ACHN (cell line): ENCODE results near the gene FAM43B.
"Not testable (repeated sequence)": the region's sequence is repeated elsewhere in the genome, so short reads cannot be mapped to it uniquely, and the experiment has no call there.

Experiments used
- DNase-seq: peaks from one replicate; pipeline ENCODE4 v3.0.0-alpha.2; 2015
- in situ Hi-C: cut with HindIII; loops from 2 replicates; pipeline ENCODE4 v1.10.0; 2017; ENCODE audit warnings: low sequenced_read_pairs, low pct_ligation_motif_present, low pct_unique_long_range_greater_than_20kb

FAM43B gene

DNA sequence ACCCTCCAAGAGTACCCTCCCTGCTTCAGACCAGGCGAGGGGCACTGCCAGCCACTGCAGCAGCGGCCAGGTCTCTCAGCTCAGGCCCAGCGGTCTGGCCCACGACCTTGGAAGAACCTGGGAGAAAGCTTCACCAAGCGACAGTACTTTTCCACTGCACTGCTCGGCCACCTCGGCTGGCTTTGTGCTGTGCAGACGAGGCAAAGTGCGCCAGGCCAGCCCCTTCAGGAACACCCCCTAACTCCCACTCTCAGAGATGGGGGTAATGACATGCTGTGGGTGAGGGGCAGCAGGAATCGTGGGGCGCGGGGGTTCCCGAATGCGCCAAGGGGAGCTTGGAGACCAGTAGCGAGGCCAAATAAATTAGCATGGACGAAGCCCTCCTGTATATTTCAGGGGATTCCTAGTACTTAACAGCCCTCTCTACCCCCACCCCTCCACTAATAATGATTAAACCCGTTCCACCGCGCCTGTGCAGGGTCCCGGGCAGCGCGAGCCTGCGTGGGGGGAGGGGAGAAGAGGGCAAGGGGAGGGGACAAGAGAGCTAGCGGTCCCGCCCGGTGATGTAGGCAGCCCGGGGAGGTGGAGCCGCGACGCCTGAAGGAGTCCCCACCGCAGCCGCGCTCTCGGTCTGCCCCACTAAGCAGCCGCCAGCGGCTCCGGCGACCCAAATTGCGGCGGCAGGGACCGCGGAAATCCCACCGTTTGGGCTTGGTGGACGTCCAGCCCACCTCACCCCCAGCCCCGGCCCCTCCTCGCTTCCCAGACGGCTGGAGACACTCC is at the start of gene FAM43B:
Gene FAM43B, plus strand, starts transcription at position 629 of the 783 bp plus-strand sequence. CDS start 401 bp downstream, outside the sequence.
- DNase-seq: peak; percentile 26
- in situ Hi-C loops: no loop called here

- in situ Hi-C loops: no loop called here
- no peak for DNase-seq
These were observed 46.9 kb upstream of the FAM43B start for GRCh38 chr1:20505488-20505887.

DNA sequence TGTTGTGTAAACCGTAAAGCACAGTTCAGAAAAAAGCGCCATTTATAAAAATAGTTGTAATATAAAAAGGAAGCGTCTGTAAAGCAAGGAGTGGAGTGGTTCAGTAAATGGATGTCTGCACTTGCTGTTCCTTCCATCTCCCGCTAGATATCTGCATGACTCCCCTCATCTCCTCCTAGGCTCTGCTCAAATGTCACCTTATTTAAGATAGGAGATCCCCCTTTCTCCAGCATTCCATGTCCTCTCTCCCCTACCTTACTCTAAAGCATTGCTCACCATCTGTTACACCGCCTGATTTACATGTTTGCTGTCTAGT is 45.2 kb upstream of the FAM43B start:
- no peak for DNase-seq
- in situ Hi-C loops: no loop called here

- peak; percentile 90 for DNase-seq
- in situ Hi-C loops: no loop called here
These were observed 44.6 kb upstream of the FAM43B start, which contains the start of gene MUL1 for GRCh38 chr1:20507564-20508410. TSS of gene MUL1 (minus strand) at chr1:20508151. CDS start at chr1:20508024, 127 bp downstream.

DNA sequence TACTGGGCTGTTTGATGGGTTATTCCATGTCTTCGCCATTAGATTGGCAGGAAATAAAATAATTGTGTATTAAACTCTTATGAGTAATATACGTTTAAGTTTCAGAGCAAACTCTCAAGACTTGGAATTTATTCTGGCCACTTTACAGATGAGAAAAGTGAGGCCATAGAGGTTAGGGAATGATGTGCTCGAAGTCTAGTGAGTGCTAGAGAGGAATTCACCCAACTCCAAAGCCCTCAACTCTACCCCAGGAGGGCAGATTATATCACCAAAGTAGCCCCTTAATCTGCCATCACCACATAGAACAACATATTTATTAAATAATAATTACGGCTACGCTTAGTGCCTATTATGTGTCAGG is 44.0 kb upstream of the FAM43B start:
- DNase-seq: no peak
- in situ Hi-C loops: no loop called here

GRCh38 chr1:20511518-20512428 is 40.6 kb upstream of the FAM43B start:
- in situ Hi-C loops: no loop called here

DNA sequence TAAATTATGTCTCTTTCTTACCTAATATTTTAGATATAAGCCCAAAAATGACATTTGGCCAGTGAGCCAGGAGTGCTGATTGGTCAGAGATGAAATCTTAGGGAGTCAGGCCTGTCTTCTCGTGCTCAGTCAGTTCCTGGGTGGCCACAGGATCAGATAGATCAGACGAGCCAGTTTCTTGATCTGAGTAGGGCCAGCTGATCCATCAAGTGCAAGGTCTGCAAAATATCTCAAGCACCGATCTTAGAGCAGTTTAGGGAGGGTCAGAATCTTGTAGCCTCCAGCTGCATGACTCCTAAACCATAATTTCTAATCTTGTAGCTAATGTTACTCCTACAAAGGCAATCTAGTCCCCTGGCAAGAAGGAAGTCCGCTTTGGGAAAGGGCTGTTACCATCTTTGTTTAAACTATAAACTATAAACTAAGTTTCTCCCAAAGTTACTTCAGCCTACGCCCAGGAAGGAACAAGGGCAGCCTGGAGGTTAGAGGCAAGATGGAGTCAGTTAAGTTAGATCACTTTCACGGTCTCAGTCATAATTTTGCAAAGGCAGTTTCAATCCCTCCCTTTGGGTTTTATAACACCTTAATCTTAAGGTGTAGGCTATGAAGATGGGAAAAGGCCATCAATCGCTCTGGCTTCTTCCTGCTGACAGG is 32.6 kb upstream of the FAM43B start:
- in situ Hi-C loops, DNase-seq: not testable (repeated sequence)

More at GRCh38 chr1:20511518-20512428, 40.6 kb upstream of the FAM43B start:
- no peak for DNase-seq

GRCh38 chr1:20521960-20522861 is 30.2 kb upstream of the FAM43B start:
- in situ Hi-C loops: no loop called here
- DNase-seq: peak; percentile 79

- no peak for DNase-seq
- in situ Hi-C loops: no loop called here
These were observed 26.1 kb upstream of the FAM43B start for GRCh38 chr1:20526267-20526666.

DNA sequence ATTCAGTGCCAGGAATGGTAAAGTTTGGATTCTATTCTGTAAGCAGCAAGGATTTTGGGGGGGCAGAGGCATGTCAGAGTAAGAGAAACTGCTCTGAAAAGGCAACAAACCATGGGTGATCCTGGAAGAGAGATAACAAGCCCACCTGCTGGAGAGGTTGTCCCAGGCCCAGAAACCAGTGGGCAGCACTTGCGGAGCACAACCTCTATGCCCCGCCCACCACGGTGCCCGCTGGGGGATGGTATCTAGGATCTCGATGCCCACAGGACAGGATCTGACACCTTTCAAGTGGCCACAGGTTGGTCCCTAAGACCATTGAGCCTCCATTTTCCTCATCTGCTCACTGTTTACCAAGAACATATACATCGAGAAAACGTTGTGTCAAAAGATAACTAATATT is 24.2 kb upstream of the FAM43B start:
- DNase-seq: no peak
- in situ Hi-C loops: no loop called here

DNA sequence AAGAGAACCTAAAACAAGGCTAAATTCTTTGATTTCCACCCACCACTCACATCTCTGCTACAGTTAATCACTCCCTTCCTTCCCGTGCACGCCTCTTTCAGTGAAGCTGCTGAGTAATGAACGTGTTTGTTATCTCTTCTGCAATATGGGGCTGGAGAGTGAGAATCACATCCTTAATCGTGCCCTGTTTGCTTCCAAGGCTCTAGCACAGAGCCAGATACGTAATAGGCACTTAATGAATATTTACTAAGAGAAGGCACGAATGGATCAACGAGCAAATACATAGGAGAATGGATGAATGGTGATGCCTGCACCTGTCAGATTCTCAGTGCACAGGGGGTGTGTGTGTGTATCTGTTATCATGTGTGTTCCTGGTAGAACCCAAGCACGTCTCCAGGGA is 22.1 kb upstream of the FAM43B start:
- DNase-seq: no peak
- in situ Hi-C loops: no loop called here

DNA sequence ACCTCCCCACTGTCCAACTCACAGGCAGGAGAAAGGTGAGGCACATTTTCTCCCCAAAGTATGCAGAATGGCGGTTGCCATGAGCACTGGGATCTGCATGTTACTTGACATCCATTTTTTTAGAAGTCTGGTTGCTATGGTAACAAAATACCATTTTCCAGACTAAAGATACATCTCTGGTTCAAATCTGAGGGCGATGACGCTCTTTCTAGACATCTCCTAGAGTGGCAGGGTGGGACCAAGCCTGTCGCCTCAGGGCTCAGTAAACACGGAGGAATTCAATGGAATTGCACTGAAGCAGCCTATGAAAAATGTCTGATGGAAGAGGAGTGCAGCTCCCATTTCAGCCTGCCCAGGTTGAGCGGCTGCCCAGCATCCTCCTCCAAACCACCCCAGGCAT is 21.5 kb upstream of the FAM43B start:
- in situ Hi-C loops: no loop called here
- DNase-seq: no peak

GRCh38 chr1:20533635-20534034 is 18.7 kb upstream of the FAM43B start:
- no peak for DNase-seq
- in situ Hi-C loops: no loop called here

DNA sequence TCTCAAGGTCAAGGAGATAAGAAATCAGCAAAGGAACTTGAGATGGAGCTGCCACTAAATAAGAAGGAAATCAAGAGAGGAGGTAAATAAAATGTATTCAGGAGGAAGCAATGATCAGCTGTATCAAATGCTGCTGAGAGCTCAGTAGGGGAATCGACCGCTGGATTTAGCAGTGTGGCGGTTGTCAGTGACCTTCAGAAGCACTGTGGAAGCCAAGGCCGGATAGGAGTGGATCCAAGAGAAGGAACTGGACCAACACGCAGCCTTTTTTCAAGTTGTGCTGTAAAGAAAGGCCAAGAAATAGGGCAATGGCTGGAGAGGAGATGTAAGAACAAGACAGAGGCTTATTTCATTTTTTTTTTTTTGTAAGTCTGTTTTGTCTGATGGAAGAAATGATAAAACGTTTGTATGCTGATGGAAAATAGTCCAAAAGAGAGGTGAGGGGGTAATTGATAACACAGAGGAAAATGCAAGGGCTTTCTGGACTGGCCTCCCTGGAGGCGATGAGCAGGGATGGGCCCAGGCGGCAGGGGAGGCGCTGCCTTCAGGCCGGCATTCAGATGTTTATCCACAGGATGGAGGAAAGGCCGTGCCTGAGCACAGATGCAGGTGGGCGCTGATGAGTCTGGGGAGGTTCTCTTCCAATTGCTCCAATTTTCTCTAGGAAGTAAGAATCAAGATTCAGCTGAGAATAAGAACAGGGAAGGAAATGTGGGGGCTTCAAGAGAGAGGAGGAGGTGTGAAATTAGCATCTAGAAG is 17.5 kb upstream of the FAM43B start:
- in situ Hi-C loops: no loop called here

DNA sequence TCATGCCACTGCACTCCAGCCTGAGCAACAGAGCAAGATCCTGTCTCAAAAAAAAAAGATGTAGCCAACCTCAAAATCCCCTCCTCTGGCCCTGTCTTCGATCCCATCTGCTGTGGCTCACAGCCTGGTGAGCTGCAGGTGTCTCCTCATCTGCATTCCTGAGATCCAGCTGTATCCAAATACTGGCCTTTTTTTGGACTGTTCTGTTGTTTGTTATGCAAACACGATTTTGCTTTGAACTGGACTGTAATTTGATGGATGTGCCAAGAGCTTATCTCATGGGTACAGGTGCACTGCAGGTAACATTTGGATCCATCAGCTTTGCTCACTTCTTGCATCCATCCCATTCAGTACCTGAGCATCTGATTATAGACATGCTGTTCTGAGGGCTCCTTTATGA is 14.1 kb upstream of the FAM43B start:
- in situ Hi-C loops: no loop called here
- no peak for DNase-seq

More for the DNA sequence above, 17.5 kb upstream of the FAM43B start:
- no peak for DNase-seq

- in situ Hi-C loops: no loop called here
- no peak for DNase-seq
These were observed 13.4 kb upstream of the FAM43B start for GRCh38 chr1:20538760-20539551.
